Measurements from ENCODE around the gene CNPY1.
"Not testable (repeated sequence)": the region's sequence is repeated elsewhere in the genome, so short reads cannot be mapped to it uniquely, and the experiment has no call there.

CNPY1 gene

DNA sequence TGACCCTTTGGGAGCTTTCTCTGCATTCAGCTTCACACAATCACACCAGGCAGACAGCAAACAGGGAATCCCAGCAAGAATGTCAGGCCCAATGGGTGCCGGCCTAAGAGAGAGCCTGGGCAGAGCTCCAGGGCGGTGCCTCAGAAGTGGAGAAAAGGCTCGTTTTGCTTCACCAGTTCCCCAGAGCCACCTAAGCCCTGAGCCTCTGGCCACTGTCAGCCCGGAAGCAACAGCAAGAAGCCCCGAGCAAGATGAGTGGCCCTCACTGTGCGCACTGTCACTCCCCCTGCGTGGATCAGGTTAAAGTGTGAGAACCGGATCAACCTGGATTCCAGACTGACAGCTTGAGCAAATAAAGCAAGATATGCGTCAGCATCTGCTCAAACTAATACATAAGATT is 14.7 kb downstream of the CNPY1 start:
- no peak for DNase-seq

DNA sequence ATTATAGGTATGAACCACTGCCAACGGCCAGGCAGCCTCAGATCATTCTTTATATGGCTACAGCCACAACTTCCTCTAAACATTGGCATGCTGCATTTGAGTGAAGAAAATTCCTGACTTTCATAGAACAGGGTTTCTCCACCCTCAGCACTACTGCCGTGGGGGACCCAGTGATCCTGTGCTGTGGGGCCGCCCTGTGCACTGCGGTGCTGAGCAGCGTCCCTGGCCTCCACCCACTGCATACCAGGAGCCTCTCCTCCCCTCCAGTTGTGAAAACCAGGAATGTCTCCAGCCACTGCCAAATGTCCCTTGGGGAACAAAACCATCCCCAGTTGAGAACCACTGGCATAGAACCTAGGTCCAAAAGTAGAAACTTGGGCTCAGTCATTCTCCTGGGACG is 15.8 kb downstream of the CNPY1 start:
- no peak for DNase-seq

DNA sequence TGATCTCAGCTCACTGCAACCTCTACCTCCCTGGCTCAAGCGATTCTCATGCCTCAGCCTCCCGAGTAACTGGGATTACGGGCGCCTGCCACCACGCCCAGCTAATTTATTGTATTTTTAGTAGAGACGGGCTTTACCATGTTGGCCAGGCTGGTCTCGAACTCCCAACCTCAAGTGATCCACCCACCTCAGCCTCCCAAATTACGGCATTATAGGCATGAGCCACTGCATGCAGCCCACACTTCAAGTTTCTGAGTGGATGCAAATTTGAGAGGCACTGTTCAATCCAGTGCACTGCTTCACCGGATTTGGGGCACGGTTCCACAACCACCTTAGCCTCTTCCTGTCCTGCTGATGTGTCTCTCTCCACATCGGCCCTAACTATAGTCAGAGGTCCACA is 16.5 kb downstream of the CNPY1 start:
- no peak for DNase-seq

DNA sequence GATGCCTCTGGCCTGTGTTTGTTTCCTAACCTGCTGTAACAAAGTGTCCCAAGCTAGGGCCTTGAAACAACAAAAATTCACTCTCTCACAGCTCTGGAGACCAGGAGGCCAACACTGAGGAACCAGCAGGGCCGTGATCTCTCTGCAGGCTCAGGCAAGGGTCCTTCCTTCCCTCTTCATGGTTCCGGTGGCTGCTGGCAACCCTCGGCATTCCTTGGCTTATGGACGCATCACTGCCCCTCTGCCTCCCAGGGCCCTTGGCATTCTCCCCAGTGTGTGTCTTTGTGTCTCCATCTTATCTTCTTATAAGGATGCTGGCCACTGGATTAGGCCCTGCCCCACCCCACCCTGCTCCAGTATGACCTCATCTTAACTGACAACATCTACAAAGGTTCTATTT is 17.0 kb downstream of the CNPY1 start:
- DNase-seq = no peak

DNA sequence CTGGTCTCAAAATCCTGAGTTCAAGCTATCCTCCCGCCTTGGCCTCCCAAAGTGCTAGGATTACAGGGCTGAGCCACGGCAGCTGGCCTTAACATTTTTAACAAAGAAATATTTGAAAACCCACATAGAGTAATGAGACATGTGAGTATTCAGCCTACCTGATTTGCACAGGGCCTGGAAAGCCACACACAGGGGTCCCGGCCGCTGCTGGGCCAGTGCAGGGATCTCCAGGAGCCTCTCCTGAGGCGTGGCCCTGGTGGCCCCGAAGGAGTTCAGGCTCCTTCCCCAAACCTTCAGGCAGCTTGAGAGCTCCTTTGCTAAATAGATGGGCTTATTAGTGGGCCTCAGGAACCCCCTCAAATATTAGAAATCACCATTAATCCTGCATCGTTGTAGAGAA is 18.7 kb downstream of the CNPY1 start:
- DNase-seq = no peak

DNA sequence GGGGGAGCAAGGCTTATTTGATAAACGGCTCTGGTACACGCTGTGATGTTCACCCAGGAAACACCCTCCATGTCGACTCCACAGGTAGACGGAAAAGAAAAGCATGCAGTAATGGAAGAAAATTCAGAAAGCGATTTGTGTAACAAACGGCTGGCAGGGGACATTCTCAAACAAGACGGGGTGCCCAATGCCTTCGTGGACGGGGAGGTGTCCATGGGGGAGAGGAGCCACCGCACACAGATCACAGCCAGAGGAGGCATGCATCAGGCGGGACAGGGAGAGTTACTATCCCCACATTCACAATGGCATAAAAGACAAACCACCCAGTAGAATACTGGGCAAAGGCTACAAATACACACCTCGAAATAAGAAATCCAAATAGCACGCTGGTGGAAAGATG is 20.1 kb downstream of the CNPY1 start:
- DNase-seq = no peak

DNA sequence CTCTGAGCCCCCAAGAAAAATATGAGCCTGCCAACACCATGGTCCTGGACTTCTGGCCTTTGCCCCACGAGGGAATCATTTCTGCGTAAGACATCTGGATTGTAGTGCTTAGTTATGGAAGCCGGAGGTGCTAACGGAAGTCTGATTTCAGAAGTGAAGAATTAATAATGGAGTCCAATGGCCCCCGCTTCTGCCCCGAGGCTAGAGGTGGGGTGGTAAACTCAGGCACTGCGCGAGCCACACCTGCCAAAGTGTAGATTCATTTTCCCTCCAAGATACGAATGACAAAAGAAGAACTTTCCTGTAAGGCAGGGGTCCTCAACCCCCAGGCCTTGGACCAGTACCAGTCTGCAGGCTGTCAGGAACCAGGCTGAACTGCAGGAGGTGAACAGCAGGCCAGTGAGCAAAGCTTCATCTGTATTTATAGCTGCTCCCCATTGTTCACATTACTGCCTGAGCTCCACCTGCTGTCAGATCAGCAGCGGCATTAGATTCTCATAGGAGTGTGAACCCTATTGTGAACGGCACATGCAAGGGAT is 22.3 kb downstream of the CNPY1 start:
- no peak for DNase-seq

DNA sequence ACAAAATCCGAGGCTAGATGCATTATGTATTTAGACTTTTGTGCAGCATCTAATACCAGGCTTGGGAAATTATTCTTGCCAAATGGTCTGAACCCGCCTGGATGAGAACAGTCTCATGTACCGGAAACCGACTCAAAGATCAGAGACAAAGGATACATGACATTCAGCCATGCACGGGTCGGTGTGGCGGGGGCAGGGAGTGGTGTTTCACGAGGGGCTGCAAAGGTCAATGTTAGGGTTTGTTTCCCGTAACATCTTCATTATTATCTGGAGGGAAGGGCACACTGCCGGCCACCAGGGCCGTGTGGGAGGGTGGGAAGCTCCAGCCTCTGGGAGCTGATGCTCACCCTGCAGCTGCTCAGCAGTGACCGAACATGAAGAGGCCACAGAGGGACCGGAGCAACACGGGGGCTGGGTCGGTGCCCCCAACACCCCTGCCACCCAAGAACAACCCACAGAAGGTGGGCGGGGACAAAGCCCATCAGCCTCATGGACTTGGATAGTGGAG is 23.1 kb downstream of the CNPY1 start:
- no peak for DNase-seq

DNA sequence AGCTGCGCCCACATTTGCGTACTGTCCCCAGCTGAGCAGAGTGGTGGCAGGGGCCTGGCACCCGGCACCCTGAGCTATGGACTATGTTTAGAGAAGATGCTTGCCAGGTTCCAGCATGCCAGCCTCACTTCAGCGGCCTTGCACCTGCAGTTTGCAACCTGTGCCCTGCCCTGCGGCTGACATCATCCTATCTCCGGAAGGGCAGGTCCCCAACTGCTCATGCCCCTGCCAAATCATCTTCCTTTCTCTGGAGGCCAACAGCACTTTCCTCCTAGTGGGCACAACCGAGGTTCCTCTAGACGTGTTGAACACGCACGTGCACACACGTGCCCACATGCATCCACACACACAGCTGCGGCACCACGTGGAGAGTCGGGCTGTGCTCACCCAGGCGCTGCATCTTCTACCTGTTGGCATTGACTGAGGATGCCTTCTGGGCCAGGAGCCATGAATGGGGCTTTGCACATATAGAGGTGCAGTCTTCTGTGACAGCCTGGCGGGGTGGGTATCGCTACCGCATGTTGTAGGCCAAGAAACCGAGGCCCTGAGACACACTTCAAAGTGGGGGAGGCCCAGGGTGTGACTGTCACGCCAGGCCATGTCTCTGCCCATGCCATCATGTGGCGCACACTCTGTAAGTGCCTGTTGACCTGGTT is 24.5 kb downstream of the CNPY1 start:
- no peak for DNase-seq

DNA sequence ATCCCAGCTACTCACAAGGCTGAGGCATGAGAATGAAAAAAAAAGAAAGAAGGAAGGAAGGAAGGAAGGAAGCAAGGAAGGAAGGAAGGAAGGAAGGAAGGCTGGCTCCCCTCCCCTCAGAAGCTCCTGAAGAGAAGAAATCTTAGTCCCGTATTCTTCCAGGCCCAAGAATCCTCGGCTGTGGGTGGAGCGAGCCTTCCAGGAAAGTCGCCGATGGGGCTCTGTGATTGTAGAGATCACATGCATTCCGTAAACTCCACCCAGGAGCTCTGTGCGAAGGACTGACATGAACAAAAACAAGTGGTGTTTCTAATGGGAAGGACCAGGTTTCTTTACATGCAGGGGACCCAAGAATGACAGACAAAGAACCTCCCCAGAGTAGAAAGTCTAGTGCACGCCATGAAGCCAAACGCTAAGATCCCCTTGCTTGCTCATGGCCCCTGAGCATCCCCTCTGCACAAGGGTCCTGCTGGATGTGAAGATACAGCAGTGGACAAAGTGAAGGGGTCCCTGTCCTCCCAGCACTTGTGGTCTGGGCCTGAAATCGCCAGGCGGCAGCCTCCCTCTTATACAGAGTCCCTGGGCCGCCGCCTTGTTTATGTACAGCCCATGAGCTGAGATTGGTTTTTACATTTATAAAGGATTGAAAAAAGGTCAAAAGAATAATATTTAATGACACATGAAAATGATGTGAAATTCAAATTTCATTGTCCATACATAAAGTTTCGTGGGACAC is 25.2 kb downstream of the CNPY1 start:
- no peak for DNase-seq

DNA sequence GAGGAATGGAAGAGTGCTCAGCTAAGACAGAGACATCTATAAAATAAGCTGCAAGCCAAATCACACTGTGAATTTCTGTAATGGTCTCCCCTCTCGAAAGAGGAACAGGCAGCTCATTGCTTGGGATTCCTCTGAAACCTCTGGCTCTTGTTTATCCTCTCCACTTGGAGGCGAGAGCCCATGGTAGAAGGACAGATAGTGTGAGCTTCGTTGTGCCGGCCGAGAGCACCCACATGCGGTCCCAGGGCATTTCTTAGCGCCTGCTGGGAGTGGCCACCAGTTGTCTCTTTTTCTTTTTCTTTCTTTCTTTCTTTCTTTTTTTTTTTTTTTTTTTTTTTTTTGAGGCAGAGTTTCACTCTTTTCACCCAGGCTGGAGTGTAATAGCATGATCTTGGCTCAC is 26.2 kb downstream of the CNPY1 start:
- no peak for DNase-seq

DNA sequence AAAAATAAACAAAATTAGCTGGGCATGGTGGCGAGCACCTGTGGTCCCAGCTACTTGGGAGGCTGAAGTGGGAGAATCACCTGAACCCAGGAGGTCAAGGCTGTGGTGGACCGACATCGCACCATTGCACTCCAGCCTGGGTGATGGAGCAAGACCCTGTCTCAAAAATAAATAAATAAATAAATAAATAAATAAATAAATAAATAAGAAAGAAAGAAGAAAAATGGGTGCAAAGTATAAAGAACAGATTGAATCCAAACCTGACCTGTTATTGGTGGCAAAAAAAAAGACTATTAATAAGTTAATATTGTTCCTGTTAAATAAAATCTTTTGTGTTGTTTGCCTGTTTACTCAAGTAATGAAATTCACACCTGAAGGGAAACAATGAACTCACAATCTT is 27.0 kb downstream of the CNPY1 start:
- DNase-seq = not testable (repeated sequence)

DNA sequence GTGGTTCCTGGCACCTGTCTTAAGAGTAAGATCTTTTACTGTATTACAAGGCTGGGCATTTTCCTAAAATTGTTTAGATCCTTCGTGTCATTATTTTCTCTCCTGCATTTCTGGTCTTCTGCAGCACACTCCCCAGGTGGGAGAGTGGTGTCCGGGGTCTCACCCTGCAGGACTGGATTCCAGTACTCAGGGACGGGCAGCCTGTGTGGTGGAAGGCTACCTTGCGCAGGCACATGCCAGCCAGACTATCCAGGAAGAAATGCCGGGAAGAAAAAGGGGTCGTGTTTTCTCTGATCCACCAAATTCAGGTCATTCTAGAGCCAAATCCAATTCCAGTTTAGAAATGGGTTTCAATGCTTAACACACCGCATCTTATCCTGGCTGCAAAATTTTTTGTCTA is 27.7 kb downstream of the CNPY1 start:
- DNase-seq = no peak

DNA sequence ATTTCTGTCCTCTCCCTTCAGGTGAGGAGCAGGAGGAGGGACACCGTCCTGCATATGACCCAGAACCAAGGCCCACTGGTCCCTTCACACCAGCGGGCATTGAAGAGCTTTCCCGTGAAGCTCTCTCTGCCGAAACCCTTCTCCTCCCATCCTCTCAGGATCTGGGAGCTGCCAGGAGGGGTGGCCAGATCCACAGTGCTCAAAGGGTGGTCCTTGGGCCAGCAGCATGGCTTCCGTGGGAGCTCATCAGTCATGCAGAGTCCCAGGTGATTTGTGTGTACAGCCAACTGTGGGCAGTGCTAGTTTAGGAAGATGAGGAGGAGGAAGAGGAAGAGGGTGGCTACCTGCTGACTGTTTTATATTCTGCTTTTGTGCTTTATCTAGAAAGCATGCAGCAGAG is 28.4 kb downstream of the CNPY1 start:
- DNase-seq = no peak

DNA sequence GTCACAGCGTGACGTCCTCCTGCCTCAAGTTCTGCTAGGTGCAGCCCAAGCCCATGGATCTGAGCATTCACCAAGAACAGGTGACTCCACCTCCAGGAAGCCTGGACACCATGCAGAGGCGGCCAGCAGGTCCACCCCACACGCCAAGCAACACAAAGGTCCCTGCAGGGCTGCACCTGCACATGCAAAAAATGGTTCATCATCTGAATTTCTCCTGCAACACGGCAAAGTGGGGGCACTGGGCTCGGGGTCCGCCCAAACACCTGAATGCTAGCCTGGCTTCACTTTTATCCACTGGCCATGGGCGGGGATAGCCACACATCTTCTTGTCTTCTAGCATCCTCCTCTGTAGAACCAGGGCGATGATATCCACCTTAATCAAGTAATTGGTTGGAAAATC is 28.9 kb downstream of the CNPY1 start:
- no peak for DNase-seq

DNA sequence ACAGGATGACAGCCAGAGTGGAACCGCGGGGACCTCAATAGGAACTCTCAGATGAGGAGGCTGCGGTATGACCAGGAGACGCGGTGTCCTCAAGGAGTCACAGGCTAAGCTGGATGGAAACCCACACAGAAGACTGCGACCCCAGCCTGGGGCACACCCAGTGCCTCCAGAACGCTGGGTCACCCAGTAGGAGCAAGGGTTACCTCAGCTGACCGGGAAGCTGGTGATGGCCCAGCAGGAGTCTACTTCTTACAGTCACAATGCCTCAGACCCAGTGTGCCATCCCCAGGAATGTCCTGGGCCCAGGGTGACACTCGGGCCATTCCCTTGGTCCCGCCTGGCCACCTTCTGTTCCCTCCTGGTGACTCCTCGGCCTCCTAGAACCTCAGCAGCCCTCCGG is 29.9 kb downstream of the CNPY1 start:
- DNase-seq = no peak

DNA sequence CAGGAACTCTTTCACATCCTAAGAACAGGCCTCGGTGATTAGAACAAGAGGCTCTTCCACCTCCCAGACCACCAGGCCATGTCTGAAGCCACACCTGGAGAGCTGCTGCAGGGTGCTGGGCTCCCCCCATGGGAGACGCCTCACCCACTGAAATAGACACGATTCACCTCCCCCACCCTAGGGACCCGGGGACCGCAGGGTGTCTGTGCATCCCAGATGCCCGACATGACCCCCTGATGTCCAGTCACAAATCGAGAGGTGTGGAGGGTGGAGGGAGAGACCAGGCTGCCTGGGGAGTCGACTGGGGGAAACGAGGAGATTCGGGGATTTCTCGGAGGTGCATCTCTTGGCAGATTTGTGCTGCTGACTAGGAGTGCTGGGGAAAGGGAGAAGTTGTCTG is 31.0 kb downstream of the CNPY1 start:
- no peak for DNase-seq

DNA sequence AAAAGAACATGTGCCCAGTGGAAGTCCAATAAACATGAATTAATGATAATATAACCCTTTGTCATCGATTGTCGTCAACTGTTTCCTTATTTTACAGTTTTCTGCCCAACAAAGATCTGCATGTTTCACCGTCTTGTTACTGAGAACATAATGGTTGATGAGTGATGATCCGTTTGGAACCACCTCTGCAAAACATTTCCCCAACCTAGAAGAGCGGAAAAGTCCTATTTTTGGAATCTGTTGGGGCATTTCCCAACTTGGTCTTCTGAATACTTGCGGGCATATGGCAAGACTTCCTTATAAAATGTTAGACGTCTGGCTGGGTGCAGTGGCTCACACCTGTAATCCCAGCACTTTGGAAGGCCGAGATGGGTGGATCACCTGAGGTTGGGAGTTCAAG is 32.1 kb downstream of the CNPY1 start:
- DNase-seq = no peak

DNA sequence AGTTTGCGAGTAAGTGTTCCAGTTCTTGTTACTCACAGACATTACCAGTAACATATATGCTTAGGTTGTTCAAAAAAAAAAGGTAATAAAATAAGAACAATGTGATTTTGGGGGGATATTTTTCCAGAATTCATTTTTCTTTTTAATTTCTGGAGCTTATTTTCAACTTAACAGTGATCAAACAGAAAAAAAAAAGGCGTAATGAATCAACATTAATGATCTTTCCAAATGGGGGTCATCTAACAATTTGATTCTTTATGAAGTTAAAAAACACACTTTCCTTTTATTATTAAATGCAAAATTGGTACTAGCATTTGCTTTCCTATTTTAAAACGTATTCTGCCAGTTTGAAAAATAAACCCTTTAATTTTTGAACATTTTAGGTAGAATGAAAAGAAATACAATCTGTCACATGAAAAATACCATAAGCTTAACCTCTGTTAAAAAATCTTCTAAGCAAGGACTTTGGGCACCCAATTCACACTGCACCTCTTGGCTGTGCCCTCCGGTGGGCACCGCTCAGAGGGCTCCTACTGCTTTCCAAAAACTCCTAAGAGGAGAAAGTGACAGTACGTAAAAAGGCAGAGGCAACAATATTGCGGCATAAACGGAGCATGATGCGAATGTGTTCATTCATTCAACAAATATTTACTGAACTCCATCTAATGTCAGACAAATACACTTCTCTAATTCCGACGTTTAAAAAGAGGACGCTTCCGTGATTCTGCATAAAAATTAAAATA is 32.6 kb downstream of the CNPY1 start:
- no peak for DNase-seq

DNA sequence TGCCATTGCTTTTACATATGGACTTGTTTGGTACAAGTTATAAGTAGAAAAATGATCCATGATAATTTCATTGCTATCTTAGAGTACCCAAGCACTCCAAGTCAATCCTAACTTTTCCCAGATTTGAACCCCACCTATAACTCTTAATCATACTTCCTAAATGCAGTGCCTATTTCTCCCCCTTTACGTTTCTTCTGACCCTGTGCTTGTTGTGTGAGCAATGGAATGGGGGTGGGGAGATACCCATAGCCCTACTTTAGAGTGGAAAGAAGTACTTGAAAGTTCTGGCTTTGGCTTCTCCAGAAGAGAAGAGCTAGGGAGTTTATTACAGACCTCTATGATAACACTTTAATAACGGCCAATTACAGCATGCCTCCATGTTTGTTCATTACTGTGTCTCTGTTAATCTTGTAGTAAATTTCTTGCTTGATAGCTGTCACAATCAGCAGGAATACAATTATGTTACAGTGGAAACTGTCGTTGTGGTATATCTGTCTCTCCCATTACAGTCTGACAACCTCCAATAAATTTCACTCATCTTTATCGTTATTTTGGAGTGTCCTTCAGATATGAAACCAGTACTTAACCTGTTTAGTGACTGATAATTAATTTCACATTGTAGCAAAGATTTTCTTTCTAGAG is 34.0 kb downstream of the CNPY1 start:
- DNase-seq = no peak

DNA sequence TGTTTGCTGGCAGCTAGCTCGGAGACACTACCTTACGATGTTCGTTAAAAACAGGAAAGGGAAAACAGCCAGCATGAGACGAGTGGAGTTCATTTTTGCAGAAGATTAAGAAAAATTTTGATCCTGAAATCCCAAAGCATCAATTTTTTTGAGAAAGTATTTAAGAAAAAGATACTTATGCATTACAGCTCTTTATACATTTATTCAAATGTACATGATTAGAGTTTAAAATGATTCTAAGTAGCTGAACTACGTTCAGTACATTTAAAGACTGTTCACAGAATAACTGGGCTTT is 34.7 kb downstream of the CNPY1 start:
- DNase-seq = no peak

DNA sequence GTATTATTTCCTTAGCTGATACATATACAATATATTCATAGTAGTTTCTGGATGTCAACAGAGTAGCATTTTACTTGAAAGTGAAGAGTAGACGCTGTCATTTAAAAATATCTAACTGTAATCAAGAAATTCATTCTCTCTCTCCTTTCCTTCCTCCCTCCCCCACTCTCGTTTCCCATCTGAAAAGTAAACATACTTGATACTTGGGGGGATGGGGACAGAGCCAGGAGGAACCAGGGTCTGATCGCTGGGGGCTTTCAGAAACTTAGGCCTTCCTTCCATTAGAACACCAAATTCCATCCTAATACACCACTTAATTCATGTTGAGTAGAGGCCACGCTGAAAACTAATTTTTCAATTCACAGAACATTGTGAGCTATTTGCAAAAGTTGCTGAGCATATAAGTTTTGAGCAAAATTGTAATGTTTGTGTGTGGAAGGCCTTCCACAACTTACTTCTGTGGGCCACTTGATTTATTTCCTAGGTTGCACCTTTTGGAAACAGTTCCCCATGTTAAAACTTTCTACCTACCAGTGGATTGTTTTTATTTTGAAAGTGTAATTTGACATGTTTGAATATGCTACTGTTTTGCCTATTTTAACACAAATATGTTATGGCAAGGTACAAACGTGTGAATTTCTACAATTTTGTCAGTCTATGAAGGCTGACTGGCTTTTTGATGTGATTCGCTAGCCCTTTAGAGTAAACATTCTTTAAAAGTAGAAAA is 35.2 kb downstream of the CNPY1 start:
- no peak for DNase-seq

All from 8988T (cell line).